ENCODE data around the gene CACNA1C.
A peak's percentile ranks its signal among the peaks of the same experiment; 100 is the strongest.

CACNA1C gene

GRCh38 chr12:2570562-2570961 is 517.8 kb downstream of the CACNA1C start:
- no peak for DNase-seq

- no peak for DNase-seq
Observed at GRCh38 chr12:2574355-2574935, 521.7 kb downstream of the CACNA1C start.

- no peak for DNase-seq
Observed at GRCh38 chr12:2575245-2575644, 522.5 kb downstream of the CACNA1C start.

- DNase-seq: no peak
Observed at GRCh38 chr12:2578211-2578610, 525.4 kb downstream of the CACNA1C start.

- DNase-seq: no peak
Observed at GRCh38 chr12:2578772-2579171, 526.0 kb downstream of the CACNA1C start.

GRCh38 chr12:2580821-2581220 is 528.0 kb downstream of the CACNA1C start:
- DNase-seq: no peak

GRCh38 chr12:2581293-2582045 is 528.7 kb downstream of the CACNA1C start:
- DNase-seq: no peak

GRCh38 chr12:2582631-2583030 is 529.8 kb downstream of the CACNA1C start:
- no peak for DNase-seq

GRCh38 chr12:2583091-2583497 is 530.3 kb downstream of the CACNA1C start:
- DNase-seq: peak in 37 of 58 donors; percentile 7 to 68 (median 27)

GRCh38 chr12:2583642-2584401 is 531.0 kb downstream of the CACNA1C start:
- DNase-seq: no peak

- no peak for DNase-seq
Observed at GRCh38 chr12:2586156-2587038, 533.6 kb downstream of the CACNA1C start.

GRCh38 chr12:2588345-2588744 is 535.6 kb downstream of the CACNA1C start:
- DNase-seq: no peak

GRCh38 chr12:2589381-2589780 is 536.6 kb downstream of the CACNA1C start:
- no peak for DNase-seq

- DNase-seq: no peak
Observed at GRCh38 chr12:2593045-2593444, 540.3 kb downstream of the CACNA1C start.

- no peak for DNase-seq
Observed at GRCh38 chr12:2596441-2596840, 543.7 kb downstream of the CACNA1C start.

- DNase-seq: no peak
Observed at GRCh38 chr12:2605301-2605700, 552.5 kb downstream of the CACNA1C start.

GRCh38 chr12:2606186-2606910 is 553.6 kb downstream of the CACNA1C start:
- DNase-seq: peak in 2 of 58 donors; percentile 19 to 32

- DNase-seq: no peak
Observed at GRCh38 chr12:2607881-2608607, 555.3 kb downstream of the CACNA1C start.

- no peak for DNase-seq
Observed at GRCh38 chr12:2608608-2608945, 555.8 kb downstream of the CACNA1C start.

GRCh38 chr12:2609020-2609419 is 556.2 kb downstream of the CACNA1C start:
- peak in 26 of 58 donors; percentile 4 to 49 (median 27) for DNase-seq

Measured in anterior cingulate cortex (tissue), 58 donors.